BE2C (cell line): ENCODE results near the gene ZNF18.

ENCODE experiments used
- DNase-seq: peaks from one replicate; pipeline ENCODE4 v3.0.0-alpha.2; 2020
- H3K27me3 ChIP-seq: fragments of 250-450 bp; sonication (Bioruptor Pico); 2 replicates; pipeline ENCODE4 v1.5.1; 2020; ENCODE audit warnings: mild to moderate bottlenecking
- H3K36me3 ChIP-seq: fragments of 250-450 bp; sonication (Bioruptor Pico); 2 replicates; pipeline ENCODE4 v1.5.1; 2020; ENCODE audit warnings: mild to moderate bottlenecking
- H3K4me1 ChIP-seq: fragments of 250-450 bp; sonication (Bioruptor Pico); 2 replicates; pipeline ENCODE4 v1.5.1; 2020
- H3K4me3 ChIP-seq: 2 replicates; pipeline ENCODE4 v1.5.1; 2011; ENCODE audit warnings: low read depth, low read length
- H3K9me3 ChIP-seq: fragments of 250-450 bp; sonication (Bioruptor Pico); 2 replicates; pipeline ENCODE4 v1.5.1; 2020
- TF ChIP-seq, protein P1 (sequence below): IDR thresholded peaks from 2 replicates; pipeline ENCODE4 v1.5.1; 2012; ENCODE audit warnings: mild to moderate bottlenecking, low read depth, low read length

Gene ZNF18

DNA sequence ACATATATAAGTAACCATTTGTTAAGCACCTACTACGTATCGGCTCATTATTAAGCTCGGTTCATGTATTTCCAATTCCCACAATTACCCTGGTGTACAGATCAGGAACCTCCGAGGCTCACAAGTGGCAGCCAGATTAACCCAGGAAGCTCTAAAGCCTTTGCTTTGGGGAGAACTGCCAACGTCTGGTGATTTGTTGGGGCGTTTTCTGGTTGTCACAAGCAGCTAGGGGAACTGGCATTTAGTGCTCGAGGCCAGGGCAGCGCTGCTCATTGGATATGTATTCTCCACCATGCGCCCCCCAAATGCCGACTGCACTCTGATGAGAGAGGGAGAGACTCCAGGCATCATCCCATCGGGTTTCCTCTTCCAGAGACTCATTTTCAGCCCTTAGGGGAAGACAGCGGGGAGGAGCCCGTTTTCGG is 541 bp downstream of the ZNF18 start:
- Histone ChIP-seq H3K9me3 (no peaks in the 10 kb centered on the region), H3K36me3 (no peaks in the 10 kb centered on the region), H3K4me3 (peak overlapping the region; percentile 73), H3K4me1 (no peaks in the 10 kb centered on the region), H3K27me3 (no peaks in the 10 kb centered on the region)
- no peak for DNase-seq
- TF ChIP-seq, protein P1, sequence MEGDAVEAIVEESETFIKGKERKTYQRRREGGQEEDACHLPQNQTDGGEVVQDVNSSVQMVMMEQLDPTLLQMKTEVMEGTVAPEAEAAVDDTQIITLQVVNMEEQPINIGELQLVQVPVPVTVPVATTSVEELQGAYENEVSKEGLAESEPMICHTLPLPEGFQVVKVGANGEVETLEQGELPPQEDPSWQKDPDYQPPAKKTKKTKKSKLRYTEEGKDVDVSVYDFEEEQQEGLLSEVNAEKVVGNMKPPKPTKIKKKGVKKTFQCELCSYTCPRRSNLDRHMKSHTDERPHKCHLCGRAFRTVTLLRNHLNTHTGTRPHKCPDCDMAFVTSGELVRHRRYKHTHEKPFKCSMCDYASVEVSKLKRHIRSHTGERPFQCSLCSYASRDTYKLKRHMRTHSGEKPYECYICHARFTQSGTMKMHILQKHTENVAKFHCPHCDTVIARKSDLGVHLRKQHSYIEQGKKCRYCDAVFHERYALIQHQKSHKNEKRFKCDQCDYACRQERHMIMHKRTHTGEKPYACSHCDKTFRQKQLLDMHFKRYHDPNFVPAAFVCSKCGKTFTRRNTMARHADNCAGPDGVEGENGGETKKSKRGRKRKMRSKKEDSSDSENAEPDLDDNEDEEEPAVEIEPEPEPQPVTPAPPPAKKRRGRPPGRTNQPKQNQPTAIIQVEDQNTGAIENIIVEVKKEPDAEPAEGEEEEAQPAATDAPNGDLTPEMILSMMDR = no peak

DNA sequence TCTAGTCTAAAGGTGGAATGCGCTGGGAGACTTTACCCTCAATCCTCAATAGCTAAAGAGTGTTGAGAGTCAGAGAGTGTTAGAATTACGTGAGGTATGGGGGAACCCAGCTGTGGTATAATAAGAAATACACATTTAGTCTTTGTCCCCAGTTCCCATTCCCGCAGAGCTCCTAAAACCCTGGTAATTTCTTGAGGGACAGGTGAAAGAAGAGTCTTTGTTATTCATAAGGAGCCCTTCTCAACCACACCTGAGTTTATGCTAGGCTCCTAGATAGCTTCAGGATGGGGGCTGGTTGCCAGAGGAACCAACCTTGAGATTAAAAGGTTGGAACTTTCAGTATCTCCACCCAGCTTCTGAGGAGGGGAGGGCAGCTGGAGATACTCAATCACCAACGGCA is 5.8 kb downstream of the ZNF18 start:
- TF ChIP-seq, protein P1 = no peak
- Histone ChIP-seq H3K4me1 (no peaks in the 10 kb centered on the region), H3K27me3 (no peaks in the 10 kb centered on the region), H3K4me3 (no peak overlapping the region), H3K36me3 (no peaks in the 10 kb centered on the region), H3K9me3 (no peaks in the 10 kb centered on the region)
- DNase-seq = no peak

DNA sequence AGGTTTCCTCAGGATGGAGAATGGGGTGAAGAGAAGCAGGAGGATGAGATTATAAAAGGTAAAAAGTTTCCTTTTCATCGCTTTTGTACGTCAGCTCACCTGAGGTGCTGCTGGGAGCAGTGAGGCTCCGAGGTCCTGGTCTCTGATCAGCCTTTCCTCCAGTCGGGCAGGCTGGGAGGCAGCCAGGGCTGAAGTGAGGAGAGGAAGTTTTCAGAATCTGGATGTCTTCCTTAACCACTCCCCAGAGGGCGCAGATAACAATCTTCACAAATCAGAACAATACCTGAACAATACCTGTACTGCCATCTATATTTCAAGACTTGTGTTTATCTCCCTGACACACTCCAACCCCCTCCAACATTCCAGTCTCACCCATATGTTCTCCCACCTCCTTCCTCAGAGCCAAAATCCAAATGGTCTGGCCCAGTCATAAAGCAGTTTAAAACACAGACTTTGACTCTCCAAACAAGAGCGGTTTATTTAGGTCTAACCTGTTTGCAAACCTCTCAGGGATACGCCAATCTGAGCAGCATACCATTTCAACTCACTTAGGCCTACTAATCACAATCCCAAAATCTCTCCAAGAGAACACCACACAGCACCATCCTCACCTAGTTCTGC is 6.8 kb downstream of the ZNF18 start:
- Histone ChIP-seq H3K9me3 (no peaks in the 10 kb centered on the region), H3K36me3 (no peaks in the 10 kb centered on the region), H3K4me1 (no peaks in the 10 kb centered on the region), H3K27me3 (no peaks in the 10 kb centered on the region), H3K4me3 (no peak overlapping the region)
- TF ChIP-seq, protein P1 = no peak
- DNase-seq = no peak

DNA sequence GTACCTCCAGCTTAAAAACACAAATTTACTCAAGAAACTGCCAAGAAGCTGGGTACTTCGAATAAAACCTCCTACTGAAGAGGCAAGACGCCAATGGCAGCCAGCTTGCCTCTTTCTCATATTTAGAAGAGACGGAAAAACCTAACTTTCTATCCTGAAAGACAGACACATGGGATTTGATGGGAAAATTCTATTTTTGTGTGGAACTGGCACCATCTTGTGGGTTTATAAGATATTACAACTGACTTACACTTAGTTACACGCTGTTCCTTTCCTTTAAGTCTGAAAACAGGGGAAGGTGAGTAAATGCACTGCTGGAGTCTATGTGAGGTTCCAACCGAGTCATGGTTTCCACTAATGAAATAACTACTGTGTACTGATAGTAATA is 10.3 kb downstream of the ZNF18 start:
- H3K4me3 ChIP-seq = no peak overlapping the region
- no peaks in the 10 kb centered on the region for H3K9me3 ChIP-seq
- TF ChIP-seq, protein P1 = peak; percentile 41
- DNase-seq = no peak
- no peaks in the 10 kb centered on the region for H3K4me1 ChIP-seq
- no peaks in the 10 kb centered on the region for H3K36me3 ChIP-seq
- H3K27me3 ChIP-seq = no peaks in the 10 kb centered on the region

DNA sequence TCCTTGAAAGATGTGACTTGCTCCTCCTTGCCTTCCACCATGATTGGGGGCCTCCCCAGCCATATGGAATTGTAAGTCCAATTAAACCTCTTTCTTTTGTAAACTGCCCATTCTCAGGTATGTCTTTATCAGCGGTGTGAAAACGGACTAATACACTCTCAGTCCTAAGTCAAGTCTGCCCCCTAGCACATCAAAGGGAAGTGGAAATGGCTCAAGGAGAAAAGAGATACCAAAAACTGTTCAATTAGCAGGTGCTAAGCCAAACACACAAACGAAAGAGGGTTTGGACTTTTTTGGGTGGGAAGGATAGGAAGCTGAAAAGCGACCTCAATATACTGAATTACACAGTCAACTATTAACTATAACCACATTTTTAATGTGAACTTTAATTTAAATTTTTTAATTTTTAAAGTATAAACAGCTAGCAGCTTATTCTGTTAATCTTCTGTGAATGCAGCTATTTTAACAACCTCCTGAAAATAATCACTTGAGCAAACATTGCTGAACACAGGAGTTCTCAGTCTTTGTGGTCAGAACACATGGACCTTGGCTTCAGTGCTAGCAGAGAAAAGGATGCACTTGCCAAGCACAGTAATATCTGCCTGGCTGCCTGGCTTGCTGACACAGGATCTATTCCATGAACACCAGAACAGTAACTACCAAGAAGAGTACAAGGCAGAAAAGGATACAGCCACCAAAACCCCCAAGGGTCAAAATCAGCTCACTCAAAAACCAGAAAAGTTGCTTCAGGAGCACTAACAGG is 10.9 kb downstream of the ZNF18 start:
- H3K36me3 ChIP-seq = no peaks in the 10 kb centered on the region

More for the DNA sequence above, 10.9 kb downstream of the ZNF18 start:
- no peak for DNase-seq
- TF ChIP-seq, protein P1 = no peak
- Histone ChIP-seq H3K4me3 (no peak overlapping the region), H3K27me3 (no peaks in the 10 kb centered on the region), H3K4me1 (no peaks in the 10 kb centered on the region), H3K9me3 (no peaks in the 10 kb centered on the region)
